Liver (tissue), 9 donors: ENCODE data around the gene ANKMY1. TPM values are rescaled to one million over a fixed set of nuclear protein-coding genes. Genes with fewer than 3 reads are reported as not detected.

Experiments used
- DNase-seq: peaks from one replicate; pipeline ENCODE4 v3.0.0-alpha.2; 2017; ENCODE audit warnings: low spot score
- H3K27ac ChIP-seq, 2 donors: one replicate each; pipeline ENCODE4 v1.7.0; 2013; ENCODE audit warnings: inconsistent platforms in 2 of 2, low read length in 2 of 2, control low read depth in 1 of 2, low read depth in 1 of 2, mild to moderate bottlenecking in 1 of 2
- H3K27me3 ChIP-seq, 4 donors: one replicate each; pipeline versions ENCODE4 v1.6.1 to v1.7.0; 2013; ENCODE audit warnings: low read length in 3 of 4, inconsistent platforms in 1 of 4, mild to moderate bottlenecking in 1 of 4, moderate library complexity in 1 of 4; ENCODE audit not compliant: control insufficient read depth in 4 of 4, insufficient read depth in 4 of 4
- H3K36me3 ChIP-seq, 4 donors: one replicate each; pipeline versions ENCODE4 v1.6.1 to v1.7.0; 2013; ENCODE audit warnings: low read length in 3 of 4, mild to moderate bottlenecking in 3 of 4, low read depth in 1 of 4, moderate library complexity in 1 of 4; ENCODE audit not compliant: control insufficient read depth in 4 of 4, insufficient read depth in 3 of 4
- H3K4me1 ChIP-seq, 4 donors: one replicate each; pipeline versions ENCODE4 v1.6.1 to v1.7.0; 2013; ENCODE audit warnings: low read length in 3 of 4, mild to moderate bottlenecking in 3 of 4, moderate library complexity in 1 of 4; ENCODE audit not compliant: control insufficient read depth in 4 of 4, insufficient read depth in 4 of 4
- H3K4me3 ChIP-seq, 3 donors: one replicate each; pipeline versions ENCODE4 v1.6.1 to v1.7.0; 2013; ENCODE audit warnings: low read length in 3 of 3, control low read depth in 1 of 3, low read depth in 1 of 3, mild to moderate bottlenecking in 1 of 3
- H3K9ac ChIP-seq, 2 donors: one replicate each; pipeline ENCODE4 v1.7.0; 2013; ENCODE audit warnings: low read length in 2 of 2, mild to moderate bottlenecking in 2 of 2, moderate library complexity in 2 of 2, control low read depth in 1 of 2, low read depth in 1 of 2
- H3K9me3 ChIP-seq, 4 donors: one replicate each; pipeline versions ENCODE4 v1.6.1 to v1.7.0; 2013; ENCODE audit warnings: low read length in 3 of 4; ENCODE audit not compliant: control insufficient read depth in 4 of 4
- FOXA1 ChIP-seq: IDR thresholded peaks from 2 replicates; pipeline ENCODE4 v1.6.1; 2016; ENCODE audit warnings: antibody characterized with exemption
- FOXA2 ChIP-seq: IDR thresholded peaks from 2 replicates; pipeline ENCODE4 v1.6.1; 2016; ENCODE audit warnings: antibody characterized with exemption
- GABPA ChIP-seq, 2 donors: IDR thresholded peaks in 1 of 2; conservative IDR thresholded peaks in 1 of 2; 2 replicates each; pipeline ENCODE4 v1.6.1; 2016; ENCODE audit warnings: antibody characterized with exemption in 2 of 2, mild to moderate bottlenecking in 1 of 2, moderate library complexity in 1 of 2
- HNF4A ChIP-seq, 2 donors: conservative IDR thresholded peaks; 2 replicates each; pipeline ENCODE4 v1.6.1; 2016; ENCODE audit warnings: antibody characterized with exemption in 2 of 2, mild to moderate bottlenecking in 2 of 2
- HNF4G ChIP-seq: IDR thresholded peaks from 2 replicates; pipeline ENCODE4 v1.6.1; 2016; ENCODE audit warnings: antibody characterized with exemption
- JUND ChIP-seq, 2 donors: IDR thresholded peaks; 2 replicates each; pipeline ENCODE4 v1.6.1; 2016; ENCODE audit warnings: antibody characterized with exemption in 2 of 2
- NR2F2 ChIP-seq: IDR thresholded peaks from 2 replicates; pipeline ENCODE4 v1.6.1; 2016; ENCODE audit warnings: antibody characterized with exemption
- RAD21 ChIP-seq, 2 donors: IDR thresholded peaks; 2 replicates each; pipeline ENCODE4 v1.6.1; 2016; ENCODE audit warnings: antibody characterized with exemption in 2 of 2, mild to moderate bottlenecking in 2 of 2
- RXRA ChIP-seq, 2 donors: IDR thresholded peaks; 2 replicates each; pipeline ENCODE4 v1.6.1; 2017 to 2018; ENCODE audit warnings: antibody characterized with exemption in 2 of 2, mild to moderate bottlenecking in 1 of 2
- SP1 ChIP-seq: IDR thresholded peaks from 2 replicates; pipeline ENCODE4 v1.6.1; 2018; ENCODE audit warnings: antibody characterized with exemption, mild to moderate bottlenecking
- TAF1 ChIP-seq: conservative IDR thresholded peaks from 2 replicates; pipeline ENCODE4 v1.6.1; 2016; ENCODE audit warnings: antibody characterized with exemption, mild to moderate bottlenecking
- YY1 ChIP-seq: IDR thresholded peaks from 2 replicates; pipeline ENCODE4 v1.6.1; 2016; ENCODE audit warnings: antibody characterized with exemption, mild to moderate bottlenecking
- WGBS: extraction: QIAGEN DNeasy Blood & Tissue Kit; methylation state at CpG from one replicate; pipeline ENCODE4 v1.1.7; 2013; 5-methylcytosine and 5-hydroxymethylcytosine counted together
- polyA plus RNA-seq, 2 donors: library from polyadenylated mRNA; stranded (reverse) in 1 of 2; unstranded in 1 of 2; fragments of 200-250 nt in 1 of 2; fragments of >200 nt in 1 of 2; fragmentation: Nextera tagmentation in 1 of 2; extraction: Ambion mirVana in 1 of 2; gene quantifications; one replicate each; pipeline versions ENCODE4 v1.2.1 to v1.2.3, GENCODE V29; 2013 to 2015
- total RNA-seq, 2 donors: library from RNA; depleted of rRNA; stranded (reverse); fragments of >200 nt; gene quantifications; one replicate each; pipeline ENCODE4 v1.2.3, GENCODE V29; 2014
- TF ChIP-seq, protein P1 (sequence below): IDR thresholded peaks from 2 replicates; pipeline ENCODE4 v1.6.1; 2016; ENCODE audit warnings: antibody characterized with exemption, mild to moderate bottlenecking
- TF ChIP-seq, protein P2 (sequence below): IDR thresholded peaks from 2 replicates; pipeline ENCODE4 v1.6.1; 2016; ENCODE audit warnings: antibody characterized with exemption
- TF ChIP-seq, protein P3 (sequence below): IDR thresholded peaks from 2 replicates; pipeline ENCODE4 v1.6.1; 2016; ENCODE audit warnings: antibody characterized with exemption
- TF ChIP-seq, protein P4 (sequence below): fragments of 150-350 bp; IDR thresholded peaks from 2 replicates; pipeline ENCODE4 v1.5.1; 2017; ENCODE audit warnings: improper control_type of control experiment, low read depth, low read length; ENCODE audit not compliant: missing input control
- donor health status: healthy.
- donor health status: healthy.
- donor health status: healthy.
- donor health status: healthy.
- donor health status: healthy.

ANKMY1 gene
- total and polyA plus RNA-seq, 4 donors: 2.5 to 12.8 (median 4.2) TPM

DNA sequence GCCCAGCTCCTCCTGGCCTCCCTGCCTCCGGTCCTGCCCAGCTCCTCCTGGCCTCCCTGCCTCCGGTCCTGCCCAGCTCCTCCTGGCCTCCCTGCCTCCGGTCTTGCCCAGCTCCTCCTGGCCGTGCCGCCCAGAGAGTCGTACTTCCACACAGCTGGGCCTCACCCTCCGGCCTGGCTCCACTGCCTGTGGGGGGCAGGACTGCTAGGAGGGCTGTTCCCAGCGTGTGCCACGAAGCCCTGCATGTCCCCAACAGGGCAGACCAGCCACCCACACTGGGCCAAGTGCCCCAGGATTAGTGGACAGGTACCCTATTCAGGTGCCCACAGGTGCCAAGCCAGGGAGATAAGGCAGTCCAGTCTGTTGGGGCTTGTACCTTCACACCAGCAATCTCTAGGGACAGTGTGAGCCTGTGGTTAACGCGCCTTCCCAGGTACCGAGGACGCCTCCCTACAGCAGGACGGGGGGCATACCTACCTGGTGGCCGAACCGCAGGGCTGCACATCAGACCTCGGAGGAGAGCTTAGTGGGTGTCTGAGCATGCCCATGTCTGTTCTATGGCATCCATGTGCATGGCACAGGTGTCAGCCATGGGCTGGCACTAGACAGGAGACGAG lies 117.0 kb downstream of the ANKMY1 start:
- Histone ChIP-seq H3K36me3 (no peaks in the 10 kb centered on the region), H3K9me3 (no peaks in the 10 kb centered on the region), H3K9ac (no peak overlapping the region), H3K27me3 (no peaks in the 10 kb centered on the region), H3K4me1 (peaks cover 7 to 27% (median 16%) of the 10 kb centered on the region in 4 donors), H3K4me3 (no peak overlapping the region), H3K27ac (no peak overlapping the region)
- no peak for TF ChIP-seq FOXA1
- 96% methylated on average over 18 of the region's 18 CpGs for WGBS
- DNase-seq: no peak

DNA sequence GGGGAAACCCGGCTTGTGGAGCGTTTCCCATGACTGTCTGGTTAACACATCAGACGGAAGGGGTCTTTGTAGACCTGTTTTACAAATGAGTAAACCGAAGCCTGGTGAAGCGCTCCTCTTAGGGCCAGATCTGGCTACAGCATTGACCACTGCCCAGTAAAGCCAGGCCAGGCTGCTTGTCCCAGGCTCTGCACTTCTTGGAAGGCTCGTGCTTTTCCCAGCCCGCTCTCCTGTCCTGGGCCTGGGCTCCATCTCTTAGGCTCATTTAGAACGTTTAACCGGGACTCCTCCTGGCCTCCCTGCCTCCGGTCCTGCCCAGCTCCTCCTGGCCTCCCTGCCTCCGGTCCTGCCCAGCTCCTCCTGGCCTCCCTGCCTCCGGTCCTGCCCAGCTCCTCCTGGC lies 117.5 kb downstream of the ANKMY1 start:
- no peaks in the 10 kb centered on the region for H3K9me3 ChIP-seq
- TF ChIP-seq, protein P1, sequence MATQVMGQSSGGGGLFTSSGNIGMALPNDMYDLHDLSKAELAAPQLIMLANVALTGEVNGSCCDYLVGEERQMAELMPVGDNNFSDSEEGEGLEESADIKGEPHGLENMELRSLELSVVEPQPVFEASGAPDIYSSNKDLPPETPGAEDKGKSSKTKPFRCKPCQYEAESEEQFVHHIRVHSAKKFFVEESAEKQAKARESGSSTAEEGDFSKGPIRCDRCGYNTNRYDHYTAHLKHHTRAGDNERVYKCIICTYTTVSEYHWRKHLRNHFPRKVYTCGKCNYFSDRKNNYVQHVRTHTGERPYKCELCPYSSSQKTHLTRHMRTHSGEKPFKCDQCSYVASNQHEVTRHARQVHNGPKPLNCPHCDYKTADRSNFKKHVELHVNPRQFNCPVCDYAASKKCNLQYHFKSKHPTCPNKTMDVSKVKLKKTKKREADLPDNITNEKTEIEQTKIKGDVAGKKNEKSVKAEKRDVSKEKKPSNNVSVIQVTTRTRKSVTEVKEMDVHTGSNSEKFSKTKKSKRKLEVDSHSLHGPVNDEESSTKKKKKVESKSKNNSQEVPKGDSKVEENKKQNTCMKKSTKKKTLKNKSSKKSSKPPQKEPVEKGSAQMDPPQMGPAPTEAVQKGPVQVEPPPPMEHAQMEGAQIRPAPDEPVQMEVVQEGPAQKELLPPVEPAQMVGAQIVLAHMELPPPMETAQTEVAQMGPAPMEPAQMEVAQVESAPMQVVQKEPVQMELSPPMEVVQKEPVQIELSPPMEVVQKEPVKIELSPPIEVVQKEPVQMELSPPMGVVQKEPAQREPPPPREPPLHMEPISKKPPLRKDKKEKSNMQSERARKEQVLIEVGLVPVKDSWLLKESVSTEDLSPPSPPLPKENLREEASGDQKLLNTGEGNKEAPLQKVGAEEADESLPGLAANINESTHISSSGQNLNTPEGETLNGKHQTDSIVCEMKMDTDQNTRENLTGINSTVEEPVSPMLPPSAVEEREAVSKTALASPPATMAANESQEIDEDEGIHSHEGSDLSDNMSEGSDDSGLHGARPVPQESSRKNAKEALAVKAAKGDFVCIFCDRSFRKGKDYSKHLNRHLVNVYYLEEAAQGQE: no peak
- TF ChIP-seq TAF1 (no peak), JUND (IDR thresholded peaks at IDR 0.05) (no peak), SP1 (no peak), FOXA1 (no peak), NR2F2 (no peak), FOXA2 (no peak), HNF4G (no peak), RAD21 (IDR thresholded peaks at IDR 0.05) (no peak), YY1 (no peak), HNF4A (conservative IDR thresholded peaks at IDR 0.05) (no peak), GABPA (IDR thresholded peaks at IDR 0.05 in 1 of 2, conservative IDR thresholded peaks at IDR 0.05 in 1 of 2) (no peak), RXRA (IDR thresholded peaks at IDR 0.05) (no peak)
- TF ChIP-seq, protein P2, sequence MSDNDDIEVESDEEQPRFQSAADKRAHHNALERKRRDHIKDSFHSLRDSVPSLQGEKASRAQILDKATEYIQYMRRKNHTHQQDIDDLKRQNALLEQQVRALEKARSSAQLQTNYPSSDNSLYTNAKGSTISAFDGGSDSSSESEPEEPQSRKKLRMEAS: no peak
- TF ChIP-seq, protein P3, sequence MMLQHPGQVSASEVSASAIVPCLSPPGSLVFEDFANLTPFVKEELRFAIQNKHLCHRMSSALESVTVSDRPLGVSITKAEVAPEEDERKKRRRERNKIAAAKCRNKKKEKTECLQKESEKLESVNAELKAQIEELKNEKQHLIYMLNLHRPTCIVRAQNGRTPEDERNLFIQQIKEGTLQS: no peak
- TF ChIP-seq, protein P4, sequence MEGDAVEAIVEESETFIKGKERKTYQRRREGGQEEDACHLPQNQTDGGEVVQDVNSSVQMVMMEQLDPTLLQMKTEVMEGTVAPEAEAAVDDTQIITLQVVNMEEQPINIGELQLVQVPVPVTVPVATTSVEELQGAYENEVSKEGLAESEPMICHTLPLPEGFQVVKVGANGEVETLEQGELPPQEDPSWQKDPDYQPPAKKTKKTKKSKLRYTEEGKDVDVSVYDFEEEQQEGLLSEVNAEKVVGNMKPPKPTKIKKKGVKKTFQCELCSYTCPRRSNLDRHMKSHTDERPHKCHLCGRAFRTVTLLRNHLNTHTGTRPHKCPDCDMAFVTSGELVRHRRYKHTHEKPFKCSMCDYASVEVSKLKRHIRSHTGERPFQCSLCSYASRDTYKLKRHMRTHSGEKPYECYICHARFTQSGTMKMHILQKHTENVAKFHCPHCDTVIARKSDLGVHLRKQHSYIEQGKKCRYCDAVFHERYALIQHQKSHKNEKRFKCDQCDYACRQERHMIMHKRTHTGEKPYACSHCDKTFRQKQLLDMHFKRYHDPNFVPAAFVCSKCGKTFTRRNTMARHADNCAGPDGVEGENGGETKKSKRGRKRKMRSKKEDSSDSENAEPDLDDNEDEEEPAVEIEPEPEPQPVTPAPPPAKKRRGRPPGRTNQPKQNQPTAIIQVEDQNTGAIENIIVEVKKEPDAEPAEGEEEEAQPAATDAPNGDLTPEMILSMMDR: no peak
- no peak overlapping the region for H3K27ac ChIP-seq
- no peak overlapping the region for H3K4me3 ChIP-seq
- no peak overlapping the region for H3K9ac ChIP-seq
- H3K27me3 ChIP-seq: no peaks in the 10 kb centered on the region
- 97% methylated on average over 11 of the region's 12 CpGs for WGBS
- H3K36me3 ChIP-seq: no peaks in the 10 kb centered on the region
- peaks cover 7 to 27% (median 16%) of the 10 kb centered on the region in 4 donors for H3K4me1 ChIP-seq
- no peak for DNase-seq
